GM13976 (cell line): ENCODE results near the gene TAF1C.

Source experiments
- DNase-seq: peaks from one replicate; pipeline ENCODE4 v3.0.0; 2012; ENCODE audit warnings: low spot score
- in situ Hi-C: fragments of 300-500 bp; cut with MboI; formaldehyde crosslinking; loops from one replicate; pipeline ENCODE4 v1.12.0; 2022; ENCODE audit warnings: low sequenced_read_pairs, mixed read lengths, inconsistent platforms; ENCODE audit not compliant: unreplicated experiment
- TF ChIP-seq, protein P1 (sequence below): IDR thresholded peaks from 2 replicates; pipeline ENCODE4 v1.5.1; 2012; ENCODE audit warnings: borderline replicate concordance, mild to moderate bottlenecking; ENCODE audit not compliant: insufficient read depth; ENCODE audit errors: extremely low read depth, missing control alignments, control extremely low read depth

The TAF1C gene

DNA sequence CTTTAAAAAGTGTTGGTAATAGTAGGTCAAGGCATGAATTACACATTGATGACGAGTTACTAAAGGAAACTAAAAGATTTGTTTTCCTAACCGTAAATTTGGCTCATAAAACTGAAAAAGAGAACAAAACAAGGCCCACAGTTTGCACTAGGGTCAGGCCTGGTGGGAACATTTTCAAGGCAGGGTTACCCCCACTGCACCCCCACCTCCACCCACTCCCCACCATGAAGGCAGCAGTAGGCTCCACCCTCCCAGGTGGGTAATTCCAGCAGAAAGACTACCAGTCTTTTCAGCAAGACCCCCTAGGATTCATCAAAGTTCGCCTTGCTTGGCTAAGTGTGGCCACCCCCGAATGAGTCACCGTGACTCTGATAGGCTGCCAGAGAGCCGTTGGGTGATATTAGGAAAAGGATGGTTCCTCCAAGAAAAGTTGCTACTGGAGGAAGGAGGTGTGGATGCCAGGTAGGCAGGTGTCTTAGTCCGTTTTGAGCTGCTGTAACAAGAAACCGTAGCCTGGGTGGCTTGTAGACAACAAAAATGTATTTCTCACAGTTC is 33.1 kb downstream of the TAF1C start:
- in situ Hi-C loops, result no loop called here
- TF ChIP-seq, protein P1, sequence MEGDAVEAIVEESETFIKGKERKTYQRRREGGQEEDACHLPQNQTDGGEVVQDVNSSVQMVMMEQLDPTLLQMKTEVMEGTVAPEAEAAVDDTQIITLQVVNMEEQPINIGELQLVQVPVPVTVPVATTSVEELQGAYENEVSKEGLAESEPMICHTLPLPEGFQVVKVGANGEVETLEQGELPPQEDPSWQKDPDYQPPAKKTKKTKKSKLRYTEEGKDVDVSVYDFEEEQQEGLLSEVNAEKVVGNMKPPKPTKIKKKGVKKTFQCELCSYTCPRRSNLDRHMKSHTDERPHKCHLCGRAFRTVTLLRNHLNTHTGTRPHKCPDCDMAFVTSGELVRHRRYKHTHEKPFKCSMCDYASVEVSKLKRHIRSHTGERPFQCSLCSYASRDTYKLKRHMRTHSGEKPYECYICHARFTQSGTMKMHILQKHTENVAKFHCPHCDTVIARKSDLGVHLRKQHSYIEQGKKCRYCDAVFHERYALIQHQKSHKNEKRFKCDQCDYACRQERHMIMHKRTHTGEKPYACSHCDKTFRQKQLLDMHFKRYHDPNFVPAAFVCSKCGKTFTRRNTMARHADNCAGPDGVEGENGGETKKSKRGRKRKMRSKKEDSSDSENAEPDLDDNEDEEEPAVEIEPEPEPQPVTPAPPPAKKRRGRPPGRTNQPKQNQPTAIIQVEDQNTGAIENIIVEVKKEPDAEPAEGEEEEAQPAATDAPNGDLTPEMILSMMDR, result no peak
- no peak for DNase-seq

DNA sequence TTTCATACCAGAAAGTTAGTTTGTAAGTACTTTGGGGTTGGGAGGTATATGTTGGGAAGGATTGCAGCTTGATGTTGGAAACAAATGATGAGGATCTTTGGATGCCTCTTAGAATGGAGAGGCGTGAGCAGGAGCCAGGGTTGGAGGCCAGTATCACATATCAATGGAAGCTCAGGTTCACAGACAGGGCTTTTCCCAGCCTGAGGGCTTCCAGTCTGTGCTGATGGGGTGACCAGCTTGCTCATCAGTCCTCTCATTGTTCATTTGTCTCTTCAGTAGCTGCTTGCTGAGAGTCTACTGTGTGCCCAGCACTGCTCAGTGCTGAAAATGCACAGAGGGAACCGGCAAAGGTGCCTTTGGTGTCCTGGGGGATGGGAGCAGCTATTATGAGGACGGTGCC is 35.9 kb downstream of the TAF1C start:
- in situ Hi-C loops, result no loop called here
- TF ChIP-seq, protein P1, result no peak
- DNase-seq, result no peak

DNA sequence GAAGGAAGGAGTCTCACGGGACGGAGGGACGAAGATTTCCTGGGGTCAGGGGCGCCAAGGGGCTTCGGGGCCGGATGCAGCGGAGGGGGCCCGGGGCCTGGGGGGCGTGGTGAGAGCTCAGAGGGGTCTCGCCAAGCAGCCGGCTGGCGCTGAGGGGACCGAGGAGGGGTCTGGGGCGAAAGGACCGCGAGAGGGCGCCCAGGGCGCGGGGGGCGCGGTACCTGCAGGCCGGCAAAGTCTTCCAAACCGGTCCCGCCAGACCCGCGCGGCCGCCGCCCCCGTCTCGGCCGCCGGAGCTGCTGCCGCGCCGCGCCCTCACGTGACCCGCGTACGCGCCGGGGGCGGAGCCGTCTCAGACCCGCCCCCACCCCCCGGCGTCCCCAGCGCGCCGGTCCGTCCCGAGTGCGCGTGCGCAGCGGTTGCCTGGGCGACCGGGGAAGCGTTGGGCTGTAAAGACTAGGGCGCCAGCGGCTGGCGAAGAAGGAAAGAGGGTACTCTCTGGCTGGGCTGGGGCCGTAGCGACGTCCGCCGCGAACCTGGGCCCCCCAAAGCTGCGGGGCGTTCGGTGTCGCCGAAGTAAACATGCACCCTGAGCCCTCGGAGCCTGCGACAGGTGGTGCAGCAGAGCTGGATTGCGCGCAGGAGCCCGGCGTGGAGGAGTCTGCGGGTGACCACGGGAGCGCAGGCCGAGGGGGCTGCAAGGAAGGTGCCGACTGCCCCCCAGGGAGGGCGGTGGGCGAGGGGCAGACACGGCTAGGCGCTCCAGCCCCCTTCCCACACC is 41.8 kb downstream of the TAF1C start, which contains the start of the genes DNAAF1 and HSDL1:
DNAAF1 (plus strand) TSS at position 450 of the 781 bp plus-strand sequence; CDS start at position 583, 133 bp downstream.
HSDL1 (minus strand) TSS at position 319 of the 781 bp plus-strand sequence. CDS start 13,856 bp downstream, outside the sequence.
- in situ Hi-C loops, result no loop called here
- peak; percentile 99 for DNase-seq
- TF ChIP-seq, protein P1, result no peak

DNA sequence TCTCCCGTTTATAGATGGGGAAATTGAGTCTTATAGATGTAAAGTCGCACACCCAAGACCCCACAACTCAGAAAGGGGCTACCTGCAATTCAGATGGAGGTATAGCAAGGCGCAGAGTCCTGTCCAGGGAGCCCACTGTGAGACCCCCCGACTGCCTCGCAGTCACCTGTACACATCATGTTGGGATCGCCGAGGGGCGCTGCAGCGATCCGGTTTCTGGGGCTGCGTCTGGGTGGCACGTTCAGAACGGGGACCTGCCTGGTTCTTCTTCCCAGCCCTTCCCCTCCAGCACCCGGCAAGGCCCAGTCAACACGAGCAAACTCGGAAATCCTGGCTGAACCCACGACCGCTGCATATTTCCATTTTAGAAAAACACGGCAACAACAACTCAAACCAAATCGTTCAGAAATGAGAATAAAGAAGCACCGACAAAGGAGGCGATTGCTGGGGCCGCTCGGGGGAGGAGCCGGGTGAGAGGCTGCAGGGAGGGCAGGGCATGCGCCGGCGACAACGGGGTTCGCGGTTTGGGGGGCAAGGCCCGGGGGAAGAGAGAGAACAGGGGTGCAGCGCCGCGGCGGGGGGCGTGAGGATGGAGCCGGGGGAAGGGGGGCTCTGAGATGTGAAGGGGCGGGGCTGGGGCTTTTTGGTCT is 42.5 kb downstream of the TAF1C start:
- in situ Hi-C loops, result no loop called here
- TF ChIP-seq, protein P1, result no peak
- peak; percentile 64 for DNase-seq

DNA sequence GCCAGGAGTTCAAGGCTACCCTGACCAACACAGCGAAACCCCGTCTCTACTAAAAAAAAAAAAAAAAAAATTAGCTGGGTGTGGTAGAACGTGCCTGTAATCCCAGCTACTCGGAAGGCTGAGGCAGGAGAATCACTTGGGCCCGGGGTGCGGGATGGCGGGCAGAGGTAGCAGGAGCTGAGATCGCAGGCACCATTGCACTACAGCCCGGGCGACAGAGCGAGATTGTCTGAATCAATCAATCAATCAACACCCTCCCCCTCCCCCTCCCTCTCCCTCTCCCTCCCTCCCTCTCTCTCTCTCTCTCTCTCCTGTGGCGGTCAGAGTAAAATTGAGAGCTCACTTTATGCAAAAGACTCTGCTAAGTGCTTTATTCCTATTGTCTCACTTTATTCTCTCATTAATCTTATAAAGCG is 43.1 kb downstream of the TAF1C start:
- TF ChIP-seq, protein P1, result no peak
- DNase-seq, result no peak
- in situ Hi-C loops, result no loop called here

DNA sequence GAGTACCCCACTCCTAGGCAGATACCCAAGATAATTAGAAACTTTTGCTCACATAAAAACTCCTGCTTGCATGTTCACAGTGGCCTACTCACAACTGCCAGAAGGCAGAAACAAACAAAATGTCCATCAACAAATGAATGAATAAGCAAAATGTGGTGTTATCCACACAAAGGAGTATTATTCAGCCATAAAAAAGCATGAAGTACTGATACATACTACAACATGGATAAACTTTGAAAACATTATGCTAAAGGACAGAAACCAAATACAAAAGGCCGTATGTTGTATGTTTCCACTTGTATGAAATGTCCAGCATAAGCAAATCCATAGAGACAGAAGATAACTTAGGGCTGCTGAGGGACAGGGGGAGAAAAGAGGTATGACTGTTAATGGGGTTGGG is 43.8 kb downstream of the TAF1C start:
- in situ Hi-C loops, result no loop called here
- DNase-seq, result no peak
- TF ChIP-seq, protein P1, result no peak
